ENCODE data around the gene EPB41L4B.

Gene EPB41L4B

GRCh38 chr9:109320331-109320741, 523 bp downstream of the EPB41L4B start:
- peak; percentile 5 for TF ChIP-seq CTCF (IDR thresholded peaks at IDR 0.05; ENCODE audit: insufficient read depth, missing control alignments)
- FAIRE-seq: no peak
- no peak for DNase-seq (ENCODE audit: insufficient read length, low spot score)

GRCh38 chr9:109319626-109320241, 1.1 kb downstream of the EPB41L4B start:
- no peak for TF ChIP-seq CTCF (IDR thresholded peaks at IDR 0.05; ENCODE audit: insufficient read depth, missing control alignments)
- FAIRE-seq (no peak), DNase-seq (ENCODE audit: insufficient read length, low spot score) (no peak)

GRCh38 chr9:109319017-109319625, 1.7 kb downstream of the EPB41L4B start:
- no peak for FAIRE-seq
- TF ChIP-seq CTCF (IDR thresholded peaks at IDR 0.05; ENCODE audit: insufficient read depth, missing control alignments): no peak
- DNase-seq (ENCODE audit: insufficient read length, low spot score): no peak

GRCh38 chr9:109317979-109318741, 2.7 kb downstream of the EPB41L4B start:
- TF ChIP-seq CTCF (IDR thresholded peaks at IDR 0.05; ENCODE audit: insufficient read depth, missing control alignments): no peak
- FAIRE-seq: no peak
- DNase-seq (ENCODE audit: insufficient read length, low spot score): no peak

GRCh38 chr9:109317311-109317978, 3.4 kb downstream of the EPB41L4B start:
- TF ChIP-seq CTCF (IDR thresholded peaks at IDR 0.05; ENCODE audit: insufficient read depth, missing control alignments): no peak
- FAIRE-seq (no peak), DNase-seq (ENCODE audit: insufficient read length, low spot score) (no peak)

- FAIRE-seq: no peak
- no peak for TF ChIP-seq CTCF (IDR thresholded peaks at IDR 0.05; ENCODE audit: insufficient read depth, missing control alignments)
- no peak for DNase-seq (ENCODE audit: insufficient read length, low spot score)
These were observed 4.6 kb downstream of the EPB41L4B start for GRCh38 chr9:109316207-109316640.
